Heart right ventricle (tissue), 16 donors: ENCODE results near the gene ZNF629. TPM values are rescaled to one million over a fixed set of nuclear protein-coding genes. Genes with fewer than 3 reads are reported as not detected.

Source experiments
- ATAC-seq, 8 donors: fragments of 200-7000 bp; cut with Tn5 transposase; one replicate each; pipeline ENCODE4 v1.9.1; 2020; ENCODE audit warnings: mild to moderate bottlenecking in 8 of 8, moderate library complexity in 8 of 8, moderate number of reproducible peaks in 1 of 8
- DNase-seq, 2 donors: peaks; one replicate each; pipeline ENCODE4 v3.0.0-alpha.2; 2020
- H3K27ac ChIP-seq, 10 donors: fragments of 200-600 bp; sonication (generic) in 2 of 10; one replicate each; pipeline versions ENCODE4 v1.5.0 to v1.8.0; 2020 to 2022; ENCODE audit warnings: mild to moderate bottlenecking in 3 of 10
- H3K27me3 ChIP-seq, 7 donors: fragments of 200-600 bp; one replicate each; pipeline ENCODE4 v1.8.0; 2021 to 2022; ENCODE audit warnings: mild to moderate bottlenecking in 2 of 7
- H3K36me3 ChIP-seq, 9 donors: fragments of 200-600 bp; sonication (generic) in 1 of 9; one replicate each; pipeline versions ENCODE4 v1.5.0 to v1.8.0; 2020 to 2022; ENCODE audit warnings: mild to moderate bottlenecking in 2 of 9
- H3K4me1 ChIP-seq, 9 donors: fragments of 200-600 bp; sonication (generic) in 1 of 9; one replicate each; pipeline versions ENCODE4 v1.5.0 to v1.8.0; 2020 to 2022; ENCODE audit warnings: mild to moderate bottlenecking in 4 of 9
- H3K4me3 ChIP-seq, 10 donors: fragments of 200-600 bp; sonication (generic) in 2 of 10; one replicate each; pipeline versions ENCODE4 v1.5.0 to v1.8.0; 2020 to 2022; ENCODE audit warnings: mild to moderate bottlenecking in 7 of 10, moderate library complexity in 2 of 10
- H3K9me3 ChIP-seq, 11 donors: fragments of 200-600 bp in 10 of 11; sonication (generic) in 2 of 11; one replicate each; pipeline versions ENCODE4 v1.5.0 to v1.8.0; 2013 to 2022; ENCODE audit warnings: mild to moderate bottlenecking in 2 of 11, control low read depth in 1 of 11, moderate library complexity in 1 of 11
- CTCF ChIP-seq, 9 donors: fragments of 200-600 bp; sonication (generic) in 2 of 9; IDR thresholded peaks; one replicate each; pipeline versions ENCODE4 v1.5.0 to v1.8.0; 2021 to 2022; ENCODE audit warnings: antibody characterized with exemption in 9 of 9, mild to moderate bottlenecking in 5 of 9, moderate library complexity in 1 of 9
- WGBS, 2 donors: extraction: QIAGEN DNeasy Blood & Tissue Kit; methylation state at CpG; one replicate each; pipeline ENCODE4 v1.1.7; 2013; ENCODE audit warnings: inconsistent platforms in 1 of 2; 5-methylcytosine and 5-hydroxymethylcytosine counted together
- intact Hi-C, 10 donors: fragments of 100-400 bp; cut with DNase I; formaldehyde crosslinking; loops; one replicate each; pipeline versions ENCODE4 v1.11.1 to v1.14.2; 2022
- polyA plus RNA-seq, 2 donors: library from polyadenylated mRNA; stranded (reverse); fragments of 200-250 nt; gene quantifications; one replicate each; pipeline ENCODE4 v1.2.3, GENCODE V29; 2013
- total RNA-seq, 10 donors: library from RNA; stranded (reverse); fragmentation: NEBNext Ultra II Directional in 3 of 10; extraction: Animal tissue kit (Norgen Biotek cat#: 25700) in 3 of 10; gene quantifications; one replicate each; pipeline versions ENCODE4 v1.2.1 to v1.2.4, GENCODE V29; 2021 to 2023
- donor health status: Arrhythmogenic right ventricular cardiomyopathy.
- donor health status: ischemic (EF 13 %, LVEDD 7.1; RV severe dilation, severe dysfunction).
- donor health status: healthy with polysubstance abuse.
- donor health status: DM: no; HTN: yes; CAD: no.
- donor health status: DM: no; HTN: no; CAD: no.
- donor health status: ischemic (EF 25% LVEDD 6.9; RV normal size, moderate dysfunction).
- donor health status: ischemic (EF 25% LVEDD 5.7; RV mildly dilated, moderate dysfunction).
- donor health status: healthy.
- donor health status: DM: yes; HTN: yes; CAD: no.
- donor health status: Ischemic cardiomyopathy.
- donor health status: ischemic (EF 35%, LVEDD 5.7; RV mildly dilated, moderate dysfunction).
- donor health status: nonischemic (EF 11% LVEDD 7.7; RV severe dilation, severe dysfunction).
- donor health status: DM: yes; HTN: yes; CAD: no.
- donor health status: PGD.
- donor health status: ischemic (EF 29% LVEDD 5.4; RV normal size, mild dysfunction).
- donor health status: nonischemic (EF 23%, LVEDD 6.1; RV moderate dilation, normal function).

ZNF629 gene
- total and polyA plus RNA-seq, 12 donors = 7.3 to 35.5 (median 26.2) TPM

GRCh38 chr16:30748634-30749445, 38.2 kb downstream of the ZNF629 start:
- intact Hi-C loops = loop anchor here in 1 of 10 donors (5.0 kb wide), 1 partner anchor 52 kb away; the partner anchor contains the start of gene SRCAP
- no peaks in the 10 kb centered on the region for H3K27me3 ChIP-seq
- peaks cover 0 to 52% (median 21%) of the 10 kb centered on the region in 9 donors for H3K36me3 ChIP-seq
- peak; percentile 43 to 51 for DNase-seq
- peak overlapping the region in 9 of 10 donors; percentile 58 to 88 (median 70) for H3K27ac ChIP-seq
- no peaks in the 10 kb centered on the region for H3K9me3 ChIP-seq
- H3K4me3 ChIP-seq = peak overlapping the region; percentile 59 to 93 (median 76)
- peak in 6 of 8 donors; percentile 1 to 71 (median 24) for ATAC-seq
- WGBS, 2 donors = 15 to 22% methylated on average over 27 to 36 of the region's 36 CpGs
- peaks cover 0 to 17% (median 6%) of the 10 kb centered on the region in 9 donors for H3K4me1 ChIP-seq
- no peak for TF ChIP-seq CTCF (IDR thresholded peaks at IDR 0.05)

GRCh38 chr16:30747799-30748633, 39.0 kb downstream of the ZNF629 start, which contains the start of gene PHKG2:
Gene PHKG2, plus strand, starts transcription at chr16:30748425. Its CDS starts 396 bp downstream, at chr16:30748821.
- DNase-seq (peak; percentile 99), ATAC-seq (peak; percentile 98 to 99 (median 98))
- no peaks in the 10 kb centered on the region for H3K27me3 ChIP-seq
- no peak for TF ChIP-seq CTCF (IDR thresholded peaks at IDR 0.05)
- H3K9me3 ChIP-seq = no peaks in the 10 kb centered on the region
- H3K4me1 ChIP-seq = peaks cover 0 to 17% (median 6%) of the 10 kb centered on the region in 9 donors
- intact Hi-C loops = loop anchor here in 1 of 10 donors (5.0 kb wide), 1 partner anchor 51 kb away; the partner anchor contains the start of gene SRCAP
- H3K36me3 ChIP-seq = peaks cover 0 to 52% (median 13%) of the 10 kb centered on the region in 9 donors
- H3K27ac ChIP-seq = peak within 1 kb of the TSS in 9 of 10 donors; percentile 61 to 88 (median 78)
- H3K4me3 ChIP-seq = peak within 1 kb of the TSS; percentile 59 to 93 (median 76)
- WGBS, 2 donors = 3 to 5% methylated on average over 41 to 60 of the region's 60 CpGs

GRCh38 chr16:30747331-30747730, 39.7 kb downstream of the ZNF629 start:
- peak overlapping the region in 8 of 10 donors; percentile 46 to 93 (median 76) for H3K4me3 ChIP-seq
- H3K27ac ChIP-seq = peak overlapping the region in 9 of 10 donors; percentile 61 to 88 (median 78)
- ATAC-seq (no peak), DNase-seq (no peak)
- H3K36me3 ChIP-seq = peaks cover 0 to 52% (median 7%) of the 10 kb centered on the region in 9 donors
- H3K9me3 ChIP-seq = no peaks in the 10 kb centered on the region
- intact Hi-C loops = loop anchor here in 1 of 10 donors (5.0 kb wide), 1 partner anchor 50 kb away; the partner anchor contains the start of gene SRCAP
- no peaks in the 10 kb centered on the region for H3K27me3 ChIP-seq
- peaks cover 0 to 17% (median 6%) of the 10 kb centered on the region in 9 donors for H3K4me1 ChIP-seq
- no peak for TF ChIP-seq CTCF (IDR thresholded peaks at IDR 0.05)
- 51 to 55% methylated on average over 3 of the region's 3 CpGs for WGBS, 2 donors
